GM12878 (cell line): Measurements from ENCODE around the gene S100B.
A peak's percentile ranks its signal among the peaks of the same experiment; 100 is the strongest.

Experiments used
- BHLHE40 ChIP-seq, 2 experiments: fragments of 450-650 bp in 1 of 2; IDR thresholded peaks; 2 replicates each; pipeline ENCODE4 v1.6.1; 2011 to 2017; ENCODE audit warnings: low read depth in 2 of 2, borderline replicate concordance in 1 of 2, improper control_type of control experiment in 1 of 2, low read length in 1 of 2, mild to moderate bottlenecking in 1 of 2
- CREB1 ChIP-seq: IDR thresholded peaks from 2 replicates; pipeline ENCODE4 v1.6.1; 2012; ENCODE audit warnings: low read depth, mild to moderate bottlenecking, inconsistent platforms
- EP300 ChIP-seq, 2 experiments: fragments of 150-350 bp in 1 of 2; IDR thresholded peaks; 2 replicates each; pipeline ENCODE4 v1.6.1; 2011 to 2012; ENCODE audit warnings: low read depth in 2 of 2, low read length in 2 of 2, borderline replicate concordance in 1 of 2, improper control_type of control experiment in 1 of 2, inconsistent platforms in 1 of 2; ENCODE audit not compliant: control insufficient read depth in 1 of 2
- ETV6 ChIP-seq, 2 experiments: fragments of 450-650 bp in 1 of 2; IDR thresholded peaks in 1 of 2; conservative IDR thresholded peaks in 1 of 2; 2 replicates each; pipeline ENCODE4 v1.6.1; 2014; ENCODE audit warnings: antibody characterized with exemption in 1 of 2, borderline replicate concordance in 1 of 2, low read depth in 1 of 2, mild to moderate bottlenecking in 1 of 2, moderate library complexity in 1 of 2
- HDAC6 ChIP-seq: fragments of 200-600 bp; sonication (generic); IDR thresholded peaks from one replicate; pipeline ENCODE4 v1.8.0; 2017; ENCODE audit warnings: antibody characterized with exemption; ENCODE audit not compliant: unreplicated experiment
- SREBF2 ChIP-seq: IDR thresholded peaks from 2 replicates; pipeline ENCODE4 v1.6.1; 2012; ENCODE audit warnings: mild to moderate bottlenecking, low read length
- TARDBP ChIP-seq: IDR thresholded peaks from 2 replicates; pipeline ENCODE4 v1.6.1; 2016; ENCODE audit warnings: borderline replicate concordance
- TCF7 ChIP-seq: IDR thresholded peaks from 2 replicates; pipeline ENCODE4 v1.6.1; 2014; ENCODE audit warnings: antibody characterized with exemption, borderline replicate concordance
- USF1 ChIP-seq: IDR thresholded peaks from 2 replicates; pipeline ENCODE4 v1.6.1; 2011; ENCODE audit warnings: borderline replicate concordance, low read depth, mild to moderate bottlenecking, moderate library complexity, mixed read lengths, low read length; ENCODE audit not compliant: insufficient read depth; ENCODE audit errors: extremely low read length
- TF ChIP-seq, protein P1 (sequence below): fragments of 450-650 bp; IDR thresholded peaks from 2 replicates; pipeline ENCODE4 v1.6.1; 2014; ENCODE audit warnings: mild to moderate bottlenecking
- TF ChIP-seq, protein P2 (sequence below), 3 experiments: IDR thresholded peaks in 2 of 3; conservative IDR thresholded peaks in 1 of 3; 2 replicates each; pipeline ENCODE4 v1.5.1; 2011; ENCODE audit warnings: low read depth in 3 of 3, low read length in 3 of 3, mild to moderate bottlenecking in 3 of 3, control low read depth in 2 of 3, moderate library complexity in 2 of 3, inconsistent platforms in 1 of 3, mixed read lengths in 1 of 3; ENCODE audit not compliant: control insufficient read depth in 2 of 3, insufficient read depth in 1 of 3; ENCODE audit errors: extremely low read depth in 1 of 3

DNA sequence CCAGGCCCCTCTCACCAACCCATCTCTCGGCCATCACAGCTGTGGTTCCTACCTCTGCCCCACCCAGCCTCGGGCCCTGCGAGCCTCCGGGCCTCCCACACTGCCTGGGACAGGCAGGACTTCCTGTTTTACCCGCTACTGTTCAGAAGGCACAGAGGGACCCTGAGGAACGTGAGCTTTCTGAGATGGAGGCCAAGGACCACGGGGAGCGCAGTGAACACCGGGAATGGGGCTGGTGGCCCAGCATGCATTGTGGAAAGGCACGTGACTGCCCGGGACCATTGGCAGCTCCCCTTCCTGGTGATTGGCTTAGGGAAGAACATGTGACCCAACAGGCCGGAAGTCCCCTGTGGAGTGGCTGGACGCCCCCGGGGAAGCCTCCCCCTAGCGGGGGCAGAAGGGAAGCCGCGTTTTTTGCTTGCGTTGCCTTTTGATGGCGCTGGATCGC, 7.0 kb downstream of the S100B start:
- TF ChIP-seq USF1 = peak; percentile 35
- TF ChIP-seq TCF7 = no peak
- TF ChIP-seq TARDBP = no peak
- TF ChIP-seq, protein P1, sequence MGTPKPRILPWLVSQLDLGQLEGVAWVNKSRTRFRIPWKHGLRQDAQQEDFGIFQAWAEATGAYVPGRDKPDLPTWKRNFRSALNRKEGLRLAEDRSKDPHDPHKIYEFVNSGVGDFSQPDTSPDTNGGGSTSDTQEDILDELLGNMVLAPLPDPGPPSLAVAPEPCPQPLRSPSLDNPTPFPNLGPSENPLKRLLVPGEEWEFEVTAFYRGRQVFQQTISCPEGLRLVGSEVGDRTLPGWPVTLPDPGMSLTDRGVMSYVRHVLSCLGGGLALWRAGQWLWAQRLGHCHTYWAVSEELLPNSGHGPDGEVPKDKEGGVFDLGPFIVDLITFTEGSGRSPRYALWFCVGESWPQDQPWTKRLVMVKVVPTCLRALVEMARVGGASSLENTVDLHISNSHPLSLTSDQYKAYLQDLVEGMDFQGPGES = no peak
- TF ChIP-seq, protein P2, sequence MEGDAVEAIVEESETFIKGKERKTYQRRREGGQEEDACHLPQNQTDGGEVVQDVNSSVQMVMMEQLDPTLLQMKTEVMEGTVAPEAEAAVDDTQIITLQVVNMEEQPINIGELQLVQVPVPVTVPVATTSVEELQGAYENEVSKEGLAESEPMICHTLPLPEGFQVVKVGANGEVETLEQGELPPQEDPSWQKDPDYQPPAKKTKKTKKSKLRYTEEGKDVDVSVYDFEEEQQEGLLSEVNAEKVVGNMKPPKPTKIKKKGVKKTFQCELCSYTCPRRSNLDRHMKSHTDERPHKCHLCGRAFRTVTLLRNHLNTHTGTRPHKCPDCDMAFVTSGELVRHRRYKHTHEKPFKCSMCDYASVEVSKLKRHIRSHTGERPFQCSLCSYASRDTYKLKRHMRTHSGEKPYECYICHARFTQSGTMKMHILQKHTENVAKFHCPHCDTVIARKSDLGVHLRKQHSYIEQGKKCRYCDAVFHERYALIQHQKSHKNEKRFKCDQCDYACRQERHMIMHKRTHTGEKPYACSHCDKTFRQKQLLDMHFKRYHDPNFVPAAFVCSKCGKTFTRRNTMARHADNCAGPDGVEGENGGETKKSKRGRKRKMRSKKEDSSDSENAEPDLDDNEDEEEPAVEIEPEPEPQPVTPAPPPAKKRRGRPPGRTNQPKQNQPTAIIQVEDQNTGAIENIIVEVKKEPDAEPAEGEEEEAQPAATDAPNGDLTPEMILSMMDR (IDR thresholded peaks at IDR 0.05 in 2 of 3, conservative IDR thresholded peaks at IDR 0.05 in 1 of 3; ENCODE audit: control insufficient read depth in 2 of 3, extremely low read depth in 1 of 3, insufficient read depth in 1 of 3, low read depth in 3 of 3, low read length in 3 of 3) = no peak
- no peak for TF ChIP-seq HDAC6
- no peak for TF ChIP-seq ETV6 (conservative IDR thresholded peaks at IDR 0.05 in 1 of 2, IDR thresholded peaks at IDR 0.05 in 1 of 2; ENCODE audit: borderline replicate concordance in 1 of 2, low read depth in 1 of 2)
- TF ChIP-seq SREBF2 = no peak
- TF ChIP-seq CREB1 = no peak
- TF ChIP-seq EP300 (IDR thresholded peaks at IDR 0.05; ENCODE audit: borderline replicate concordance in 1 of 2, control insufficient read depth in 1 of 2, low read depth in 2 of 2, low read length in 2 of 2) = no peak
- no peak for TF ChIP-seq BHLHE40 (IDR thresholded peaks at IDR 0.05; ENCODE audit: borderline replicate concordance in 1 of 2, low read depth in 2 of 2, low read length in 1 of 2)
